ENCODE data around the gene ID2.

The ID2 gene

GRCh38 chr2:8674420-8675009 lies 7.3 kb upstream of the ID2 start:
- Mint-ChIP-seq H3K4me1 (peaks cover 18% of the 10 kb centered on the region), H3K36me3 (peaks cover 8% of the 10 kb centered on the region), H3K27me3 (peaks cover 27% of the 10 kb centered on the region), H3K27ac (peak overlapping the region; percentile 18), H3K4me3 (no peak overlapping the region), H3K9me3 (peaks cover 13% of the 10 kb centered on the region)

GRCh38 chr2:8675543-8675942 lies 6.3 kb upstream of the ID2 start:
- H3K36me3 Mint-ChIP-seq: peaks cover 8% of the 10 kb centered on the region
- H3K9me3 Mint-ChIP-seq: peaks cover 13% of the 10 kb centered on the region
- peaks cover 27% of the 10 kb centered on the region for H3K27me3 Mint-ChIP-seq
- no peak overlapping the region for H3K4me3 Mint-ChIP-seq
- H3K4me1 Mint-ChIP-seq: peaks cover 25% of the 10 kb centered on the region
- H3K27ac Mint-ChIP-seq: no peak overlapping the region

GRCh38 chr2:8676191-8676920 lies 5.5 kb upstream of the ID2 start:
- Mint-ChIP-seq H3K27ac (no peak overlapping the region), H3K4me3 (no peak overlapping the region), H3K27me3 (peaks cover 24% of the 10 kb centered on the region), H3K9me3 (peaks cover 13% of the 10 kb centered on the region), H3K4me1 (peaks cover 31% of the 10 kb centered on the region), H3K36me3 (peaks cover 8% of the 10 kb centered on the region)

GRCh38 chr2:8676921-8677645 lies 4.8 kb upstream of the ID2 start:
- no peak overlapping the region for H3K27ac Mint-ChIP-seq
- peaks cover 23% of the 10 kb centered on the region for H3K27me3 Mint-ChIP-seq
- H3K4me3 Mint-ChIP-seq: peak overlapping the region; percentile 23
- peaks cover 32% of the 10 kb centered on the region for H3K4me1 Mint-ChIP-seq
- H3K36me3 Mint-ChIP-seq: peaks cover 8% of the 10 kb centered on the region
- peaks cover 13% of the 10 kb centered on the region for H3K9me3 Mint-ChIP-seq

GRCh38 chr2:8677646-8678592 lies 3.9 kb upstream of the ID2 start:
- H3K27me3 Mint-ChIP-seq: peaks cover 23% of the 10 kb centered on the region

GRCh38 chr2:8678731-8679566 lies 2.9 kb upstream of the ID2 start:
- Mint-ChIP-seq H3K27me3 (peaks cover 19% of the 10 kb centered on the region), H3K9me3 (peaks cover 8% of the 10 kb centered on the region), H3K4me3 (peak overlapping the region; percentile 82), H3K36me3 (peaks cover 9% of the 10 kb centered on the region), H3K4me1 (peaks cover 37% of the 10 kb centered on the region), H3K27ac (peak overlapping the region; percentile 65)

More at GRCh38 chr2:8677646-8678592, 3.9 kb upstream of the ID2 start:
- Mint-ChIP-seq H3K9me3 (peaks cover 13% of the 10 kb centered on the region), H3K36me3 (peaks cover 9% of the 10 kb centered on the region), H3K27ac (no peak overlapping the region), H3K4me1 (peaks cover 32% of the 10 kb centered on the region), H3K4me3 (peak overlapping the region; percentile 68)

- peak overlapping the region; percentile 65 for H3K27ac Mint-ChIP-seq
- peaks cover 5% of the 10 kb centered on the region for H3K36me3 Mint-ChIP-seq
- H3K27me3 Mint-ChIP-seq: peaks cover 15% of the 10 kb centered on the region
- peak overlapping the region; percentile 82 for H3K4me3 Mint-ChIP-seq
- H3K4me1 Mint-ChIP-seq: peaks cover 41% of the 10 kb centered on the region
- peaks cover 3% of the 10 kb centered on the region for H3K9me3 Mint-ChIP-seq
Measured at GRCh38 chr2:8679567-8679826, 2.4 kb upstream of the ID2 start.

GRCh38 chr2:8679827-8680731 lies 1.8 kb upstream of the ID2 start:
- peaks cover 13% of the 10 kb centered on the region for H3K27me3 Mint-ChIP-seq
- H3K4me1 Mint-ChIP-seq: peaks cover 44% of the 10 kb centered on the region

GRCh38 chr2:8680822-8681760 lies 765 bp upstream of the ID2 start:
- no peaks in the 10 kb centered on the region for H3K9me3 Mint-ChIP-seq
- H3K27ac Mint-ChIP-seq: peak overlapping the region; percentile 95
- peak overlapping the region; percentile 96 for H3K4me3 Mint-ChIP-seq
- H3K36me3 Mint-ChIP-seq: peaks cover 1% of the 10 kb centered on the region
- H3K27me3 Mint-ChIP-seq: peaks cover 13% of the 10 kb centered on the region
- peaks cover 44% of the 10 kb centered on the region for H3K4me1 Mint-ChIP-seq

More at GRCh38 chr2:8679827-8680731, 1.8 kb upstream of the ID2 start:
- Mint-ChIP-seq H3K4me3 (peak overlapping the region; percentile 82), H3K36me3 (peaks cover 3% of the 10 kb centered on the region), H3K27ac (peak overlapping the region; percentile 65), H3K9me3 (no peaks in the 10 kb centered on the region)

- H3K27ac Mint-ChIP-seq: peak overlapping the region; percentile 97
- H3K27me3 Mint-ChIP-seq: peaks cover under 1% of the 10 kb centered on the region
- H3K4me3 Mint-ChIP-seq: peak overlapping the region; percentile 96
- H3K4me1 Mint-ChIP-seq: peaks cover 34% of the 10 kb centered on the region
- H3K36me3 Mint-ChIP-seq: peaks cover 1% of the 10 kb centered on the region
- no peaks in the 10 kb centered on the region for H3K9me3 Mint-ChIP-seq
Measured at GRCh38 chr2:8682719-8683667, 1.1 kb downstream of the ID2 start.

- Mint-ChIP-seq H3K4me3 (peak overlapping the region; percentile 90), H3K27ac (peak overlapping the region; percentile 92), H3K36me3 (peaks cover 1% of the 10 kb centered on the region), H3K27me3 (no peaks in the 10 kb centered on the region), H3K9me3 (no peaks in the 10 kb centered on the region), H3K4me1 (peaks cover 26% of the 10 kb centered on the region)
Measured at GRCh38 chr2:8684540-8684877, 2.7 kb downstream of the ID2 start.

Data from activated naive CD4-positive, alpha-beta T cell treated with anti-CD3 and anti-CD28 coated beads, Interleukin-2, amount 50 U/mL, for 24 hours (primary cell).